Activated CD4-positive, alpha-beta T cell treated with anti-CD3 and anti-CD28 coated beads, Interleukin-2, amount 10 ng/mL, durations not matched to agents 24 days and 14 days (primary cell): Measurements from ENCODE around the gene RIN3. TPM values are rescaled to one million over a fixed set of nuclear protein-coding genes. Genes with fewer than 3 reads are reported as not detected.

Experiments
- DNase-seq: peaks from one replicate; pipeline ENCODE4 v3.0.0; 2022
- H3K27ac Mint-ChIP-seq: one replicate; pipeline ENCODE4 v1.8.0; 2022; ENCODE audit warnings: mild to moderate bottlenecking, mixed read lengths
- H3K27me3 Mint-ChIP-seq: one replicate; pipeline ENCODE4 v1.8.0; 2022; ENCODE audit warnings: mixed read lengths
- H3K36me3 Mint-ChIP-seq: one replicate; pipeline ENCODE4 v1.8.0; 2022; ENCODE audit warnings: low read depth, mild to moderate bottlenecking, mixed read lengths
- H3K4me1 Mint-ChIP-seq: one replicate; pipeline ENCODE4 v1.8.0; 2021; ENCODE audit warnings: mixed read lengths
- H3K4me3 Mint-ChIP-seq: one replicate; pipeline ENCODE4 v1.8.0; 2022; ENCODE audit warnings: mild to moderate bottlenecking, moderate library complexity, mixed read lengths
- H3K9me3 Mint-ChIP-seq: one replicate; pipeline ENCODE4 v1.8.0; 2021; ENCODE audit warnings: mixed read lengths
- intact Hi-C: fragments of 100-400 bp; cut with micrococcal nuclease; formaldehyde crosslinking; loops from one replicate; pipeline ENCODE4 v1.15.1; 2023
- total RNA-seq: library from RNA; stranded (reverse); gene quantifications from 2 replicates; pipeline ENCODE4 v1.2.3, GENCODE V29; 2022

RIN3 gene
- total RNA-seq, 1 donor from 2014 or later, result 21.5 TPM

- Mint-ChIP-seq H3K4me3 (no peak overlapping the region), H3K27me3 (peaks cover 7% of the 10 kb centered on the region), H3K27ac (no peak overlapping the region), H3K4me1 (peaks cover 13% of the 10 kb centered on the region), H3K36me3 (peaks cover 7% of the 10 kb centered on the region), H3K9me3 (peaks cover 6% of the 10 kb centered on the region)
- DNase-seq, result no peak
- intact Hi-C loops, result no loop called here
Observed at GRCh38 chr14:92596331-92596907, 82.8 kb downstream of the RIN3 start.

- no peak overlapping the region for H3K4me3 Mint-ChIP-seq
- peaks cover under 1% of the 10 kb centered on the region for H3K9me3 Mint-ChIP-seq
- H3K27ac Mint-ChIP-seq, result no peak overlapping the region
- H3K27me3 Mint-ChIP-seq, result peaks cover 7% of the 10 kb centered on the region
- no peak for DNase-seq
- H3K36me3 Mint-ChIP-seq, result peaks cover 4% of the 10 kb centered on the region
- H3K4me1 Mint-ChIP-seq, result peaks cover 10% of the 10 kb centered on the region
- intact Hi-C loops, result no loop called here
Observed at GRCh38 chr14:92597906-92598905, 84.6 kb downstream of the RIN3 start.

GRCh38 chr14:92599811-92600210 is 86.2 kb downstream of the RIN3 start:
- intact Hi-C loops, result no loop called here
- Mint-ChIP-seq H3K36me3 (no peaks in the 10 kb centered on the region), H3K4me1 (peaks cover 12% of the 10 kb centered on the region), H3K27me3 (peaks cover 8% of the 10 kb centered on the region), H3K4me3 (no peak overlapping the region), H3K9me3 (no peaks in the 10 kb centered on the region), H3K27ac (no peak overlapping the region)
- DNase-seq, result no peak

DNA sequence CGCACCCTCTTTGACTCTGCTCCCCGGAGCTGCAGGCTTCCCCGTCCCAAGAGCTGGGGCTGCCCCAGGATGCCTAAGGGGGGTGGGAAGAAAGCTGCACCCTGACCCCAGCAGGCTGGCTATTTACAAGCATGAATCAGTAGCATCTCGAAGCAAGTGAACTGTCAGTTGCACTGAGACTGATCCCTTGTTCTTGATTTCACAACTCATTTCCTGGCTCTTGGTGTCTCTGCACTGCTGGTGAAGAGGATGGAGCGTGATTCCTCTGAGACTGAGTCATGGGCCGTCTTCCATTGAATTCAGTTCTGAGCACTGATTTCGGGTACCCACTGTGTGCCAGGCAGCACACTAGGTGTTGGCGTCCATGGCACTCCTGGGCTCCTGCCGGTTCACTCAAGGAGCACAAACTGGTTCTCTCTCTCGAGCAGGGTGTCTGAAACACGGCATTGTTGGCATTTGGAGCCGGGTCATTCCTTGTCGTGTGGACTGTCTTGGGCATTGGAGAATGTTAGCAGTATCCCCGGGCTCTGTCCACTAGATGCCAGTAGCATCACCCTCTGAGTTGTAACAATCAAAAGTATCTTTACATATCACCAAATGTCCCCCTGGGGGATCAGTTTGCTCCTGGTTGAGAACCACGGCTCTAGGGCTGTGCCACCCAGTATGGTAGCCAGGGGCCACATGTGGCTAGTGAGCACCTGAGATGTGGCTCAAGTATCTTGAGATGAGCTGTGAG is 86.9 kb downstream of the RIN3 start:
- Mint-ChIP-seq H3K36me3 (no peaks in the 10 kb centered on the region), H3K9me3 (no peaks in the 10 kb centered on the region), H3K4me3 (no peak overlapping the region), H3K4me1 (peaks cover 12% of the 10 kb centered on the region), H3K27me3 (peaks cover 5% of the 10 kb centered on the region), H3K27ac (no peak overlapping the region)
- intact Hi-C loops, result no loop called here
- DNase-seq, result no peak

DNA sequence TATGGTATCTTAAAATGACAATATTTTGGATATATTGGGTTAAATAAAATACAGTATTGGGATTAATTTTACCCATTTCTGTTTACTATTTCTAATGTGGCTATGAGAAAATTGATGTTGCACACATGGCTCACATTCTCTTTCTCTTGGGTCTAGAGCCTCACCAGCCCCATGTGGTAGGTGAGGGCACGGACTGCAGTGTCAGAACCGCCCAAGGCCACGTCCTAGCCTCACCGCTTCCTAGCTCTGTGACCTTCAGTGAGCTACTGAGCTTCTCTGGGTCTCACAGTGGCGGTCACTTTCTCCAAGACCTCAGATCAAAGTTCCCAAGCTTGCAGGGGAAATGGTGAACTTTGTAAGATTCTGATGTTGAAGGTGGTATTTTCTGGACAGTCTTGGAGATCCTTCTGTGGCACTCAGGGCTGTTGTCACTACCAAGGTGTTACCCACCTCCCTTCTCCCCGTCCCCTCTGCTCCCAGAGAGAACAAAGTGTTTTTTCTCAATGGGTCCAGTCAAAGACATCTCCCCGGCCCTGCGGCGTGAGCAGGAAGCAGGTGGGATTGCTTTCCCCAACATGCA is 87.6 kb downstream of the RIN3 start:
- Mint-ChIP-seq H3K4me1 (peaks cover 12% of the 10 kb centered on the region), H3K4me3 (no peak overlapping the region), H3K27ac (no peak overlapping the region), H3K36me3 (peaks cover 2% of the 10 kb centered on the region), H3K27me3 (peaks cover 7% of the 10 kb centered on the region), H3K9me3 (no peaks in the 10 kb centered on the region)
- intact Hi-C loops, result no loop called here
- no peak for DNase-seq

DNA sequence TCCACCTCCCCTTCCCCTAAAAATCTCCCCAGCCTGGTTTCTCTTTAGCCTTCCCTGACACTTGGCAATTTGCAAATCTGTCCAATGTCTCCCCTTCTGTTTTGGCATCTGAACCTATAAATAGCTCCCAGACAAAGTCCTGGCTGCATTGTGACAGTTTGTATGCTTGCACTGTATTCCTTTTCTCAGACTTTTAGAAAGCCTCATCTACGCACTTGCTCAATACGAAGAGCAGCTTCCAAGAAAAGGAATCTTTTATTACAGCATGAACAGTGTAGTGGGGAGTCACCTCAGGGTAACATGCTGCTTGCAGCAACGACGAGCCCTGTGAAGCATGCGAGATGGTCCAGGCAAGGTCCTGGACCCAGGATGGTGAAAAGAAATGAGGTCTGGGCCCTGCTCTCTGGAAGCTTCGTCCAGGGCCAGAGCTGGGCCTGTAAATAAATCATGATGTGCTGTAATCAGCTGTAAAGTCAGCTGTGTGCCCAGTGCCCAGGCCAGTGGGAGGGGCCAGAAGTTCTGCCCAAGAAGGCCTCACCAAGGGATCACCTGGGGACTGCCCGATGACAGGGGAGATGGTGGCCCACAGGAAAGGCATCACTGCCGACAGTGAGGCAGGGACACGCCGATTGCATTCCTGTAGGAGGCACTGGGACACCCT is 88.3 kb downstream of the RIN3 start:
- H3K9me3 Mint-ChIP-seq, result no peaks in the 10 kb centered on the region
- peaks cover 12% of the 10 kb centered on the region for H3K4me1 Mint-ChIP-seq
- peaks cover 2% of the 10 kb centered on the region for H3K36me3 Mint-ChIP-seq
- intact Hi-C loops, result no loop called here
- no peak for DNase-seq
- peaks cover 7% of the 10 kb centered on the region for H3K27me3 Mint-ChIP-seq
- no peak overlapping the region for H3K27ac Mint-ChIP-seq
- H3K4me3 Mint-ChIP-seq, result no peak overlapping the region

DNA sequence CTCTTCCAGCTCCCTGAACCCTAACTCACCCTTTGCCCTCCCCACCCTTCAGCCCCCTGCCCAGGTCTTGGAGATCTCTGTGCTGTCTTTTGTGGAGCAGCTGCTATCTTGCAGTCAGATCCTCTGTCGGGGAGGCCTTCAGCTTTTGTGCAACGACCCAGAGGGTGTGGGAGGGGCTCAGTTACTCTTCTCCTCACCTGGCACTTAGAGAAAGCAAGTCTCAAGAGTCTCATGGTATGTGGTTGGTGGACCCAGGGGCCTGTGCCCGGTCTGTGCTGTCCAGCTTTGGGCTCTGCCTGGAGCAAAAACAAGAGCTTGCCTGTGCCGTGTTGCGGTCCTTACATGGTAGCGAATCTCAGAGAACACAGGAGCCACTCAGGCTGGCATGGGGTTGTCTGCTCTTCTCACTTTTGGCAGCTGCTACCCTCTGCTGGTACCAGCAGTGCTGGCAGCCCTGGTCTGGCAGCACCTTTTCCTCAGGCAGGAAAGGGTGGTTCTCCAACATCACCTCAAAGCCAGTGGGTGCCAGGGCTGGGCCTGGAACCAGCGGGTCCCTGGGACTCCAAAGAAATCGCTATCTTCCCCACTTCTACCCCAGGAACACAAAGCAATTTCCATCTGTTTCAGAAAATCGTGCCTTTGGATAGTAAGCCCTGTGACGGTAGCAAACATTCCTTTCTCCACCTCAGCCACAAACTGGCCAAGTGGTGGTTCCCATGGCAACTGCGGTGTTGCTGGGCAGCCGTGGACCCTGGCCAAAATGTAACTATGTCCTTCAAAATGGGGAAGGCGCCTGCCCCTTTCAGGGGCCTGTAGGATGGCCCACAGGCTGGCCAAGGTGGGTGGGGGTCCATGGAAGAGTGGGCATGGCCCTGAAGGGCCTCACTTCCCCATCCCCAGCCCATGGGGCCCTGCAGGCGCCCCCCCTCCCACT is 90.0 kb downstream of the RIN3 start:
- Mint-ChIP-seq H3K4me3 (no peak overlapping the region), H3K27me3 (peaks cover 12% of the 10 kb centered on the region), H3K27ac (no peak overlapping the region), H3K9me3 (no peaks in the 10 kb centered on the region), H3K4me1 (peaks cover 12% of the 10 kb centered on the region), H3K36me3 (peaks cover 4% of the 10 kb centered on the region)
- intact Hi-C loops, result no loop called here
- peak; percentile 78 for DNase-seq

- H3K4me1 Mint-ChIP-seq, result peaks cover 17% of the 10 kb centered on the region
- H3K27me3 Mint-ChIP-seq, result peaks cover 10% of the 10 kb centered on the region
- no peak overlapping the region for H3K4me3 Mint-ChIP-seq
- peaks cover 4% of the 10 kb centered on the region for H3K36me3 Mint-ChIP-seq
- no peak overlapping the region for H3K27ac Mint-ChIP-seq
- no peaks in the 10 kb centered on the region for H3K9me3 Mint-ChIP-seq
- DNase-seq, result no peak
- intact Hi-C loops, result no loop called here
Observed at GRCh38 chr14:92605274-92605940, 91.8 kb downstream of the RIN3 start.

- intact Hi-C loops, result no loop called here
- H3K27ac Mint-ChIP-seq, result no peak overlapping the region
- H3K4me1 Mint-ChIP-seq, result peaks cover 15% of the 10 kb centered on the region
- no peak for DNase-seq
- H3K27me3 Mint-ChIP-seq, result peaks cover 10% of the 10 kb centered on the region
- peaks cover 11% of the 10 kb centered on the region for H3K36me3 Mint-ChIP-seq
- H3K9me3 Mint-ChIP-seq, result peaks cover 5% of the 10 kb centered on the region
- H3K4me3 Mint-ChIP-seq, result no peak overlapping the region
Observed at GRCh38 chr14:92607251-92607650, 93.7 kb downstream of the RIN3 start.

- peaks cover 20% of the 10 kb centered on the region for H3K4me1 Mint-ChIP-seq
- H3K36me3 Mint-ChIP-seq, result peaks cover 14% of the 10 kb centered on the region
- H3K4me3 Mint-ChIP-seq, result no peak overlapping the region
- intact Hi-C loops, result no loop called here
- peaks cover 10% of the 10 kb centered on the region for H3K27me3 Mint-ChIP-seq
- DNase-seq, result no peak
- H3K9me3 Mint-ChIP-seq, result peaks cover 5% of the 10 kb centered on the region
- no peak overlapping the region for H3K27ac Mint-ChIP-seq
Observed at GRCh38 chr14:92607702-92608429, 94.3 kb downstream of the RIN3 start.

GRCh38 chr14:92609955-92610354 is 96.4 kb downstream of the RIN3 start:
- Mint-ChIP-seq H3K36me3 (peaks cover 16% of the 10 kb centered on the region), H3K4me1 (peaks cover 27% of the 10 kb centered on the region), H3K27me3 (peaks cover 8% of the 10 kb centered on the region), H3K4me3 (no peak overlapping the region), H3K9me3 (peaks cover 5% of the 10 kb centered on the region), H3K27ac (no peak overlapping the region)
- intact Hi-C loops, result no loop called here
- DNase-seq, result no peak

- intact Hi-C loops, result no loop called here
- H3K27ac Mint-ChIP-seq, result no peak overlapping the region
- peaks cover 36% of the 10 kb centered on the region for H3K4me1 Mint-ChIP-seq
- no peak for DNase-seq
- peaks cover 5% of the 10 kb centered on the region for H3K9me3 Mint-ChIP-seq
- H3K27me3 Mint-ChIP-seq, result peaks cover 7% of the 10 kb centered on the region
- no peak overlapping the region for H3K4me3 Mint-ChIP-seq
- peaks cover 16% of the 10 kb centered on the region for H3K36me3 Mint-ChIP-seq
Observed at GRCh38 chr14:92610849-92611271, 97.3 kb downstream of the RIN3 start.
